ENCODE measurements around the gene FGF1. TPM values are rescaled to one million over a fixed set of nuclear protein-coding genes. Genes with fewer than 3 reads are reported as not detected.

The FGF1 gene
- total RNA-seq, 1 donor, result 1.2 TPM

DNA sequence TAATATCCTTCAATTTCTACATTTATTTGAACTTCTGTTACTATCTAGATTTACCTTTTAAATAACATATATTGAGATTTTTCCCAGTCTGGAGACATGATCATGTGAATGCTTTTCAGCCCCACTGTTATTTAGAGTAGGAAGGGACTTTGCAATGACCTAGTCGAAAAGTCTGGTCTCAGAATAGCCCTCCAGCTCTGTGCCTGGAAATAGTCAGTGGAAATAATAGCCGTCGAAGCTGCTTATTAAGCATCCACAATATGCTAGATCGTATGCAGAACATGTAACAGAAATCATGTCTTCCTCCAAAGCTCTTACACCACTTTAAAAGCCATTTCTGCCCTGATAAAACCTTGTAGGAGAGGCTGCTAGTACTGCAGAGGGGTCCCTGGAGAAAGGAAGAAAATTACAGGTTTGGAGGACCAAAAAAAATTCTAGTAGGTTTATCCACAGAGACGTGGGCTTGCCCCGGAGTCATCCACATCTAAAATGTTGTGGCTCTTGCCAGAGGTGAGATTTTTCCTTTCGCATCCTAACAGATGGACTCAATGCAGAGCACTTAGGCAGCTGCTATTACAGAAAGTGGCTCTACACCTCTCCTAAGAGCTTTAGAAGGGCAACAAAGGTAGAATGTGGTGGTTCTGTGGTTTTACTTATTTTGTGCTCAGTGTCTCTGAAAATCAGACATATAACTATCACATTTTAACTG, 2.5 kb upstream of the FGF1 start:
- H3K4me3 ChIP-seq (ENCODE audit: low read depth, low read length), result no peak overlapping the region
- TF ChIP-seq, protein P1, sequence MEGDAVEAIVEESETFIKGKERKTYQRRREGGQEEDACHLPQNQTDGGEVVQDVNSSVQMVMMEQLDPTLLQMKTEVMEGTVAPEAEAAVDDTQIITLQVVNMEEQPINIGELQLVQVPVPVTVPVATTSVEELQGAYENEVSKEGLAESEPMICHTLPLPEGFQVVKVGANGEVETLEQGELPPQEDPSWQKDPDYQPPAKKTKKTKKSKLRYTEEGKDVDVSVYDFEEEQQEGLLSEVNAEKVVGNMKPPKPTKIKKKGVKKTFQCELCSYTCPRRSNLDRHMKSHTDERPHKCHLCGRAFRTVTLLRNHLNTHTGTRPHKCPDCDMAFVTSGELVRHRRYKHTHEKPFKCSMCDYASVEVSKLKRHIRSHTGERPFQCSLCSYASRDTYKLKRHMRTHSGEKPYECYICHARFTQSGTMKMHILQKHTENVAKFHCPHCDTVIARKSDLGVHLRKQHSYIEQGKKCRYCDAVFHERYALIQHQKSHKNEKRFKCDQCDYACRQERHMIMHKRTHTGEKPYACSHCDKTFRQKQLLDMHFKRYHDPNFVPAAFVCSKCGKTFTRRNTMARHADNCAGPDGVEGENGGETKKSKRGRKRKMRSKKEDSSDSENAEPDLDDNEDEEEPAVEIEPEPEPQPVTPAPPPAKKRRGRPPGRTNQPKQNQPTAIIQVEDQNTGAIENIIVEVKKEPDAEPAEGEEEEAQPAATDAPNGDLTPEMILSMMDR (IDR thresholded peaks at IDR 0.05; ENCODE audit: insufficient read depth, low read length), result no peak
- no peak for DNase-seq (ENCODE audit: low read depth)

DNA sequence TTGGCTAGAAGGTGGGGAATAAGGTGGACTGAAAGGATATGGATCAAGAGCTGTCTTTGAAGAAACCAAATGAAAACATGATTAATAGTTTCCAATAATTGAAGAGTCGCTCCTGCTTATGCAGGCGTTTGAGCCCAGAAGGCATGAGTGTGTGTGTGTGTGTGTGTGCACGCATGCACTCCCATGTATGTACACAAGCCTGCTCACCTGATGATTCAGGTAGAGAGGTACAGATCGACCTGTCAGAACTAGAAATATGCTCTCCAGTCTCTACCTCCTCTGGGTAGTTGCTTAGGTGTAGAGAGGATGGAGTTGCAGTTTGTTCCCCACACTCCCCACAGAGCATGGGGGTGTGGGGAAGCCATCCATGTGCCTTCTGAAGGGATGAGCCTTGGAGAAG, 1.1 kb upstream of the FGF1 start:
- TF ChIP-seq, protein P1 (IDR thresholded peaks at IDR 0.05; ENCODE audit: insufficient read depth, low read length), result no peak
- H3K4me3 ChIP-seq (ENCODE audit: low read depth, low read length), result no peak overlapping the region
- DNase-seq (ENCODE audit: low read depth), result no peak

DNA sequence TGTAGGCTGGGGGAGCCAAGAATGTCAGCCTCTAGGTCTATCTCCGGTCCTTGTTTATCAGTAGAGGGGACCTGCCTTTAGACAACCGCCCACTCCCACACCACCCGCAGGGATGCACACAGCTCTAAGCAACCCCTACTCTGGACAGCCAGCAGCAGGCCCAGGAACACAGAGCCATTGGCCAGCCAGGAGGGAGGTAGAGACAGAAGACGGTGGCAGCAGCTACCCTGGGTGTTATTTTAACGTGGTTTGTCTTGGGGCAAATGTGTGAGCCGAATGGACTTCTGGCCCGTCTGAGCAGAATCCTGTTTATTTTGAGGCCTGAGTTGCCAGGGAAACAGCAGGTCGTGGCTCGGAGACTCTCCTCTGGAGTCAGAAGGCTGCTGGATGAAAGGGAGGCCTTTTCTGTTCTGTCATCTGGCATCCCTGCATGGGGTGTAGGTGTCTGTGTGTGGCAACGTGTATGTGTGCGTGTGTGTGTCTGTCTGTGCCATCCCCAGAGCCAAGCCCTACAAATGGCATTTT, 382 bp upstream of the FGF1 start:
- TF ChIP-seq, protein P1 (IDR thresholded peaks at IDR 0.05; ENCODE audit: insufficient read depth, low read length), result no peak
- H3K4me3 ChIP-seq (ENCODE audit: low read depth, low read length), result no peak overlapping the region
- no peak for DNase-seq (ENCODE audit: low read depth)

DNA sequence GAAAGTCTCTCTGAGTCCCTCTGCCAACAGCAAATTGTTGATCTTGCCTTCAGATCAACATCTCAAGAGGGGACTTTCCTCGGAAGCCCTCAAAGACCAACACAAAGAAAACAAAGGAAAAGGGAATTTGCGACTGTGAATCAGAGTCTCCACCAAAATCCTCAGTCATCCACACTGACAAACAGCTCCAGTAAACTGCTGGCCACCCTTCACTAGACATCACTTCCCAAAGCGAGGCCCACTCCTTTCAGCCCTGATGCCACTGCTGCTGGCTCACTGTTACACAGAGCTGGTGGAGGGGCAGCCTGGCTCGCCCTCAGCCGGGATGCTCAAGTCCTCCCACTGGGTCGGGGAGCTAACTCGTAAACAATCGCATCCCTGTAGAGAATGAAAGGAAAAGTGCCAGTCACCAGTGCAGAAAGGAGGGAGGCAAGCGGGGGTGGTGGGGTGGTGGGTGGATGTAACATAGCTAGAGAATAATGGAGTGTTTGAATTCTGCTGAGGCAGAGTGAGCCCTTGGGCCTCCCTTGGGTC, 1.3 kb downstream of the FGF1 start:
- DNase-seq (ENCODE audit: low read depth), result no peak
- TF ChIP-seq, protein P1 (IDR thresholded peaks at IDR 0.05; ENCODE audit: insufficient read depth, low read length), result no peak
- no peak overlapping the region for H3K4me3 ChIP-seq (ENCODE audit: low read depth, low read length)

DNA sequence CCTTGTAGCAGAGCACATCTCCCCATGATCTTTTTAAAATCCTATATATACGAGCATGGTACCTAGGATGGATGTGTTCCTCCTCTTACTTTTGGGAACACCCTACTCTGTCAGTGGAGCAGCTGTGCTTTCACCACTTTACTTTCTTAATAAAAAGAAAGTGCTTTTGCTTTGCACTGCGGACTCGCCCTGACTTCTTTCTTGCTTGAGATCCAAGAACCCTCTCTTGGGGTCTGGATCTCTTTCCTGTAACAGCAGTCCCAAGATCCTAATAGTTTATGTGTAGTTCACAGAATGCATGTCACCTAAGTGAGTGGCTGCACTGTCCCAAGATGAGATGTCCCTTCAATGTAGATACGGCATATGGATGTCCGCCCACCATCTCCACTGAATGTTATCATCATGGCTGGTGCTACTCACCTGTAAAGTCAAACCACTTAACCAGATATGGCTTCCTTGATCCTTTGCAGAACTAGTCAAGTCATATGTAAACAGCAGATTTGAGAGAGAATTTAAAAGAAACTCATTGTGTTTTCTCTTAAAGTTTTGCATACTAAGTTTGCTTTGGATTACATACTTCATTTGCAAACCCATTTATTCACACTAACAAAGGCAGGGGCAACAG, 1.9 kb downstream of the FGF1 start:
- no peak for DNase-seq (ENCODE audit: low read depth)
- TF ChIP-seq, protein P1 (IDR thresholded peaks at IDR 0.05; ENCODE audit: insufficient read depth, low read length), result no peak
- no peak overlapping the region for H3K4me3 ChIP-seq (ENCODE audit: low read depth, low read length)

DNA sequence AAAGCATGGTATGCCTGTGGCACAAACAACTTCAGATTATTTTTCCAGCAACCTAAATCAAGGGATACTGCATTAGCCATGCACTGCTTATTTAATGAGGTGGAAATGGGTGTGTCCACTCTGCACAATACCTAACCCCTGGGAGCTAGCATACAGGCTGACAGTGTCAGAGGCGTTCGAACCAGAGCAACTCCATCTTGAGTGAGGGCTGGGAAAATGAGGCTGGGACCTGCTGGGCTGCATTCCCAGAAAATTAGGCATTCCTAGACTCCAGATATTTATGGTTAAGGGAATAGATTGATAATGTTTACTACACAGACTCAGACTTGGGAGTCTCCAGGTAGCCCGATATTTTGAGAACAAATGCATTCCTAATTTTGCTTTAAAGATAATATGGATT, 2.8 kb downstream of the FGF1 start:
- DNase-seq (ENCODE audit: low read depth), result no peak
- no peak overlapping the region for H3K4me3 ChIP-seq (ENCODE audit: low read depth, low read length)
- TF ChIP-seq, protein P1 (IDR thresholded peaks at IDR 0.05; ENCODE audit: insufficient read depth, low read length), result no peak

All from fibroblast of the aortic adventitia (primary cell).